Thoracic aorta (tissue), 2 donors: ENCODE measurements around the gene CNNM1. TPM values are rescaled to one million over a fixed set of nuclear protein-coding genes. Genes with fewer than 3 reads are reported as not detected.

ENCODE experiments used
- ATAC-seq: fragments of 150-250 bp; one replicate; pipeline ENCODE4 v1.8.0; 2017; ENCODE audit warnings: low read depth; ENCODE audit not compliant: insufficient number of reproducible peaks, low FRiP score
- DNase-seq: peaks from one replicate; pipeline ENCODE4 v3.0.0-alpha.2; 2020; ENCODE audit warnings: low spot score
- H3K27ac ChIP-seq, 2 donors: fragments of 200-600 bp; sonication (generic); 1 replicate in 1 of 2; 2 replicates in 1 of 2; pipeline ENCODE4 v1.5.1; 2016; ENCODE audit warnings: mild to moderate bottlenecking in 2 of 2, moderate library complexity in 2 of 2
- H3K27me3 ChIP-seq: fragments of 200-600 bp; sonication (generic); replicated peaks from 2 replicates; pipeline ENCODE4 v1.6.0; 2016; ENCODE audit warnings: mild to moderate bottlenecking; ENCODE audit not compliant: insufficient read depth
- H3K36me3 ChIP-seq: fragments of 200-600 bp; sonication (generic); one replicate; pipeline ENCODE4 v1.5.1; 2016
- H3K4me1 ChIP-seq, 2 donors: fragments of 200-600 bp; sonication (generic); 1 replicate in 1 of 2; 2 replicates in 1 of 2; pipeline versions ENCODE4 v1.5.1 to v1.6.0; 2016; ENCODE audit warnings: low read depth in 2 of 2, mild to moderate bottlenecking in 1 of 2; ENCODE audit not compliant: control insufficient read depth in 1 of 2
- H3K4me3 ChIP-seq: fragments of 200-600 bp; sonication (generic); 2 replicates; pipeline ENCODE4 v1.5.1; 2016; ENCODE audit warnings: mild to moderate bottlenecking
- H3K9me3 ChIP-seq: fragments of 200-600 bp; sonication (generic); 2 replicates; pipeline ENCODE4 v1.5.1; 2016
- total RNA-seq, 2 donors: library from RNA; depleted of rRNA; stranded (reverse); fragments of >200 nt; gene quantifications; one replicate each; pipeline versions ENCODE4 v1.1.0 to v1.2.3, GENCODE V29; 2016
- TF ChIP-seq, protein P1 (sequence below): fragments of 200-600 bp; sonication (generic); IDR thresholded peaks from one replicate; pipeline ENCODE4 v1.5.1; 2019; ENCODE audit warnings: antibody characterized with exemption

Gene CNNM1
- total RNA-seq, 2 donors from 2014 or later, result 0.35 to 0.68 TPM

DNA sequence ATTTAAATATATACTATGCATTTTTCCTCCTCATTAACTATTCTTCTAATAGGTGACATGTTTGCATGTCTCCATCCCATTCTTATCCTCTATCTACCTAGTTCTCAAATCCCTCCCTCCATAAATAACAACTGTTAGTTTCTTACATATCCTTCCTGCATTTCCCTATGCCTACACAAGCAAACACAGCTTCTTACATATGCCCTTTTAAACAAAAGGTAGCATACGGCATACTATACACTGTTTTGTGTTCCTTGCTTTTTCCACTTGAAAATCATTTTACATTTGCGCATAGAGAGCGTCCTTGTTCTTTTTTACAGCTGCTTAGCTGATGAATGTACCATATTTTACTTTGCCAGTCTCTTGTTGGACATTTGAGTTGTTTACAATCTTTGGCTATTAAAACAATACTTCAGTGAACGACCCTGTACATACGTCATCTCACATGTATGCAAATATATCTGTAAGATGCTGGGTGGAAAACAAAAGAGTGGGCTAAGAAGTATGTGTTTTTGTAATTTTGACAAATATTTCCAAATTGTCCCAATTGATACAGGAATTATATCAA lies 93.5 kb downstream of the CNNM1 start:
- TF ChIP-seq, protein P1, sequence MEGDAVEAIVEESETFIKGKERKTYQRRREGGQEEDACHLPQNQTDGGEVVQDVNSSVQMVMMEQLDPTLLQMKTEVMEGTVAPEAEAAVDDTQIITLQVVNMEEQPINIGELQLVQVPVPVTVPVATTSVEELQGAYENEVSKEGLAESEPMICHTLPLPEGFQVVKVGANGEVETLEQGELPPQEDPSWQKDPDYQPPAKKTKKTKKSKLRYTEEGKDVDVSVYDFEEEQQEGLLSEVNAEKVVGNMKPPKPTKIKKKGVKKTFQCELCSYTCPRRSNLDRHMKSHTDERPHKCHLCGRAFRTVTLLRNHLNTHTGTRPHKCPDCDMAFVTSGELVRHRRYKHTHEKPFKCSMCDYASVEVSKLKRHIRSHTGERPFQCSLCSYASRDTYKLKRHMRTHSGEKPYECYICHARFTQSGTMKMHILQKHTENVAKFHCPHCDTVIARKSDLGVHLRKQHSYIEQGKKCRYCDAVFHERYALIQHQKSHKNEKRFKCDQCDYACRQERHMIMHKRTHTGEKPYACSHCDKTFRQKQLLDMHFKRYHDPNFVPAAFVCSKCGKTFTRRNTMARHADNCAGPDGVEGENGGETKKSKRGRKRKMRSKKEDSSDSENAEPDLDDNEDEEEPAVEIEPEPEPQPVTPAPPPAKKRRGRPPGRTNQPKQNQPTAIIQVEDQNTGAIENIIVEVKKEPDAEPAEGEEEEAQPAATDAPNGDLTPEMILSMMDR, result no peak
- H3K36me3 ChIP-seq, result peaks cover 18% of the 10 kb centered on the region
- DNase-seq, result no peak

DNA sequence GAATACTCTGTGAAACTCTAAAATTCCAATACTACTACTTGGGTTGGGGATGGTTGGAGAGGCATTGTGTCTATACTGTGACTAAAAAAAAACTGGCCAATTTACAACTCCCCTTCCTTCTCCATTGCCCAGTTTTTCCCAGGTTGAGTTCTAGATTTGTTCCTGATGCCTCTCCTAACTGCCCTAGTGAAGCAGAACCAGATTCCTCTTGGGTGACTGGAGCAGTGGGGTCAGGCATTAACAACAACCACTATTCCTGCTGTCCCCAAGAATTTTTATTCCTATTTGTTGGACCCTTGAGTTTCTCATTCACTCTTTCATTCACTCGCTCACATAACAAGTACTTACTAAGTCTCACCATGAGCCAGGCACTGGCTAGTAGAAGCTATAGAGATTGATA lies 95.5 kb downstream of the CNNM1 start:
- peaks cover under 1 to 4% of the 10 kb centered on the region in 2 donors for H3K4me1 ChIP-seq
- no peaks in the 10 kb centered on the region for H3K27me3 ChIP-seq
- H3K27ac ChIP-seq, result no peak overlapping the region
- ATAC-seq (no peak), DNase-seq (no peak)
- H3K36me3 ChIP-seq, result peaks cover 12% of the 10 kb centered on the region
- TF ChIP-seq, protein P1, result no peak
- no peaks in the 10 kb centered on the region for H3K9me3 ChIP-seq
- no peak overlapping the region for H3K4me3 ChIP-seq

More for the DNA sequence above, 93.5 kb downstream of the CNNM1 start:
- no peak overlapping the region for H3K27ac ChIP-seq
- H3K4me3 ChIP-seq, result no peak overlapping the region
- ATAC-seq, result no peak
- H3K27me3 ChIP-seq, result no peaks in the 10 kb centered on the region
- H3K4me1 ChIP-seq, result no peaks in the 10 kb centered on the region
- H3K9me3 ChIP-seq, result no peaks in the 10 kb centered on the region

DNA sequence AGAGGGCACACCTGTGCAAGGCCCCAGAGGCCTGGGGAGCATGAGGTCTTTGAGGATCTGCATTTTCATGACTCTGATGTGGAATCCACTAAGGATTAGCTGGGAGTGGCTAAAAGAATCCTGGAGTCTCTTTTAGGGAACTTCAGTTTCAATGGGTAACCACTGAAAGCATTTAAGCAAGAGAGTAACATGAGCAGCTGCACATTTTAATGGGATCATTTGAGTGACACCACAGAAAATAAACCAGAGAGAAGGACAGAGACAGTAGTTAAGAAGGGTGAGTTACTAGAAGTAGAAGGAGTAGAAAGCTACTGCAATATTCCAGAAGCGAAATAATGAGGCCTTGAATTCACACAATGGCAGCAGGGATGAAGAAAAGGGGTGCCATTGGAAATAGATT lies 96.0 kb downstream of the CNNM1 start:
- no peaks in the 10 kb centered on the region for H3K27me3 ChIP-seq

DNA sequence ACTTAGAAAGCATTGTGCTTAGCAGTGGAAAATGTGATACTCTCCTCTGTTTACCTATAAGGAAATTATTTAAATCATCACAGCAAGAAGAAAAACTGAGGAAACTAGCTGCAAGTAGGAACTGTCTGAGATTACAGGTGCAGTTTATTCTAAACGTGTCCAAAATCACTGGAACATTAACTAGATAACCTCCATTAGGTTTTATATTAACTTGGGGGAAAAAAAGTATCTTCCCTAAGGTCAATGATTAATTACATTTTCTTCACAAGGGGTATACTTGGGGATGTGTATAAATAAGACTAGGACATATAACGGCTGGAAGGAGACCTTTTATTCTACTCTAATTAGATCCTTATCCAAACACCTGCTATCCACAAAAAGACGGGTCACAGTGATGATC lies 97.5 kb downstream of the CNNM1 start:
- Histone ChIP-seq H3K27me3 (no peaks in the 10 kb centered on the region), H3K4me3 (no peak overlapping the region), H3K4me1 (peaks cover 5 to 16% of the 10 kb centered on the region in 2 donors), H3K9me3 (no peaks in the 10 kb centered on the region), H3K36me3 (no peaks in the 10 kb centered on the region), H3K27ac (no peak overlapping the region)
- no peak for ATAC-seq
- no peak for DNase-seq
- TF ChIP-seq, protein P1, result no peak

More for the DNA sequence above, 96.0 kb downstream of the CNNM1 start:
- H3K4me1 ChIP-seq, result peaks cover 5 to 10% of the 10 kb centered on the region in 2 donors
- ATAC-seq (no peak), DNase-seq (no peak)
- H3K9me3 ChIP-seq, result no peaks in the 10 kb centered on the region
- H3K27ac ChIP-seq, result no peak overlapping the region
- TF ChIP-seq, protein P1, result no peak
- H3K36me3 ChIP-seq, result peaks cover 6% of the 10 kb centered on the region
- no peak overlapping the region for H3K4me3 ChIP-seq

DNA sequence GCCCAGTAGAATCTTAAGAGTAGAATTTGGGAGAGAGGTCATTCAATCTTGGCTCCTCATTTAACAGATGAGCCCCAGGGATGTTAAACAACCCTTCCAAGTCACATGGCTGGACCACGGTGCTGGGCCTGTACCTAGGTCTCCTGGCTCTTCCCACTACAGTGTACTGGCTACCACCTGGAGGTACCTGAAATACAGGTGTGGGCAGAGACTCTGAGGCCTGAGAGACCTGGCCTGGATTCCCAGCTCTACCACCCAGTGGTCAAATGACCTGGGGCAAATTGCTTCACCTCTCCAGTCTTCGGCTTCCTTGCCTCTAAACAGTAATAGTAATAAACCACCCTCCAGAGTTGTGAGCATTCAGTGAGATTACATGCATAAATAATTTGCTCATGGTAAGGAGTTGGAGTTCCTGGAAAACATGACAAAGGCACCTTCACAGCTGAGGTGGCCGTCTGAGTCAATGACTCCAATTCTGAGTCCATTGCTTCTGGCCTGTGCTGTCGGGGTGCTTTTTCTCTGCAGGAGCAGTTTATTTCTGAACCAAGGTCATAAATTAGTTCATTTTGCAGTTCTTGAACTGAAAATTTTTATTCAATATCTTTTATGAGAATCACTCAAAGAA lies 98.5 kb downstream of the CNNM1 start:
- no peak overlapping the region for H3K27ac ChIP-seq
- H3K36me3 ChIP-seq, result no peaks in the 10 kb centered on the region
- peaks cover 7 to 22% of the 10 kb centered on the region in 2 donors for H3K4me1 ChIP-seq
- no peak overlapping the region for H3K4me3 ChIP-seq
- H3K9me3 ChIP-seq, result no peaks in the 10 kb centered on the region
- TF ChIP-seq, protein P1, result no peak
- H3K27me3 ChIP-seq, result no peaks in the 10 kb centered on the region
- no peak for DNase-seq
- no peak for ATAC-seq
